ENCODE results near the gene PRRG2.

The PRRG2 gene

DNA sequence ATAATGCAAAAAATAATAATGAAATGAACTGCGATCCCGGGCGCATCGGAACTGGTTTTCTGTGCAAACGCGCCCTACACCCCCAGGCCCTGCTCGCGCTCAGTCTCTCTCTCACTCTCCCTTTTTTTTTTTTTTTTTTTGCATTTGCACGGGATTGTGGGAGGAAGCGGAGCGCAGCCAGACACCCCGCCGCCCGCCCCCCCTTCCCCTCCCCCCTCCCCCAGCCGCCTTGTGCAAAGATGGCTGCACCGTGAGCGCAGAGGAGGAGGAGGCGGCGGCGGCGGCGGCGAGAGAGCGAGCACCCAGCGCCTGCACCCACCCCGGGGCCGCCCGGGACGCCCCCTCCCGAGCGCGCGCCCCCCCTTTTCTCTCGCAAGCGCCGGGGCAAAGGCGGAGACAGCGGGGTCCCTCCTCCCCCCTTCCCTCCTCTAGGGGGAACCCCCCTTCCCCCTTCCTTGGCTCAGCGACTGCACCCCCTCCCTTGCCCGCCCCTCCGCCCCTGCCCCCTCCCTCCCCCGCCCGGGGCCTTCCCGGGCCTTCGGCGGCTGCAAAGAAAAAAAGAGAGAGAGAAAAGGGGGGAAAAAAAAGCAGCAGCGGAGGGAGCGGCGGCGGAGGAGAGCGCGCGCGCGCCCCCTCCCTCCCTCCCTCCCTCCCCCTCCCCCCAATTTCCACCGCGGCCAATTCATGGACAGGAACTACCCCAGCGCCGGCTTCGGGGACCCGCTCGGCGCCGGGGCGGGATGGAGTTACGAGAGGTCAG is 10.0 kb downstream of the PRRG2 start, which contains the start of gene PRR12:
Gene PRR12 (plus strand): TSS at position 212 of the 760 bp plus-strand sequence. CDS start 473 bp downstream, at position 685.
- Histone ChIP-seq H3K27ac (ENCODE audit: insufficient read depth in 1 of 2, low read depth in 1 of 2, low read length in 2 of 2, poor library complexity in 1 of 2, severe bottlenecking in 2 of 2) (peak within 1 kb of the TSS; percentile 64 to 82), H3K9me3 (ENCODE audit: control extremely low read depth in 1 of 5, control insufficient read depth in 4 of 5, insufficient read depth in 2 of 5, low read depth in 1 of 5, low read length in 4 of 5) (no peaks in the 10 kb centered on the region), H3K4me3 (ENCODE audit: control insufficient read depth in 1 of 7, extremely low read depth in 1 of 7, insufficient read depth in 4 of 7, low read depth in 2 of 7, low read length in 6 of 7) (peak within 1 kb of the TSS; percentile 82 to 96 (median 91)), H3K4me1 (ENCODE audit: control extremely low read depth in 1 of 4, control insufficient read depth in 4 of 4, insufficient read depth in 4 of 4, low read length in 3 of 4) (peaks cover 0 to 30% (median 27%) of the 10 kb centered on the region in 4 experiments), H3K36me3 (ENCODE audit: control insufficient read depth in 4 of 4, insufficient read depth in 4 of 4, low read length in 3 of 4) (peaks cover 0 to 23% (median 14%) of the 10 kb centered on the region in 4 experiments), H3K27me3 (replicated peaks in 2 of 5; ENCODE audit: control insufficient read depth in 4 of 5, insufficient read depth in 5 of 5, low read length in 4 of 5) (no peaks in the 10 kb centered on the region)
- CTCF ChIA-PET, result interaction anchor here (0.7 to 2.0 kb wide), 3 partner anchors 49 to 93 kb away, joined by 3 to 6 read pairs (median 5); partner anchors contain the start of gene RRAS
- peak; percentile 72 to 87 (median 81) for DNase-seq
- POLR2A ChIA-PET, result interaction anchor here (0.6 to 5.2 kb wide), 4 partner anchors 11 to 86 kb away, joined by 3 to 28 read pairs (median 10); partner anchors contain the start of genes NOSIP, PRMT1, PRRG2 and RRAS
- WGBS (ENCODE audit: insufficient coverage), result 0% methylated on average over 9 of the region's 66 CpGs

DNA sequence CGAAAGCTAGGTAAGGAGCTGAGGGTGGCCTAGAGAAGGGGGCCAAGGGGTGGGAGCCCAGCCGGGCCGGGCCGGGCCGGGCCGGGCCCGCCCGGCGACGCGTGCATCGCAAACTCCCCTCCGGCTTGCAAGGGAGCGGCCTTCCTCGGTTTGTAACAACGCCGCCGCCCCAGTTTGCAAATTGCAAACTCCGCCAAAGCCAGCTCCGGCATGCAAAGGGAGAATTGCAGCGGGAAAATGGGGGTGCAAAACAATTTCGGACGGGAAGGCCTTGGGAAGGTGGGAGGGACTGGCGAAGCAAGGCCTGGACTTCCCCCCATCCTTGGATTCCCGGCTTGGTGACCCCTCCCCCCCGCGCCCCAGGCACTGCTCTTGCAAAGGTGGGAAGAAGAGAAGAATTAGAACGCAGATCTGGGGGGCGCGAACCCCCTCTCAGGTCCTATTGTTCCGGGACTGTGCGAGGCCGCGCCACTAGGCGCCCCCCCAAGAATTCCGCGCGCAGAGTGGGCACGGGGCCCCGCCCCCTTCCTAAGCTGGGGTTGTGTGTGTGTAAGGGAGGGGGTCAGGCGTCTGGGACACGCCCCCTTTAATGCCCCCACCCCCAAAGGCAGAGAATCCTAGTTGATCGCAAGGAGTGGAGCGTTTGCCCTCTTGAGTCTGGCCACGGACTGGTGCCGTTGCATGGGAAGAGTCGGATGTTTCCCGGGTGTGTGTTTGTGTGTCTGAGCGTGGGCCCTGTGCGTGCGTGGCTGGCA is 10.8 kb downstream of the PRRG2 start:
- Histone ChIP-seq H3K4me1 (ENCODE audit: control extremely low read depth in 1 of 4, control insufficient read depth in 4 of 4, insufficient read depth in 4 of 4, low read length in 3 of 4) (peaks cover 0 to 30% (median 27%) of the 10 kb centered on the region in 4 experiments), H3K27ac (ENCODE audit: insufficient read depth in 1 of 2, low read depth in 1 of 2, low read length in 2 of 2, poor library complexity in 1 of 2, severe bottlenecking in 2 of 2) (peak overlapping the region in 1 of 2 experiments; percentile 79), H3K27me3 (replicated peaks in 2 of 5; ENCODE audit: control insufficient read depth in 4 of 5, insufficient read depth in 5 of 5, low read length in 4 of 5) (no peaks in the 10 kb centered on the region), H3K4me3 (ENCODE audit: control insufficient read depth in 1 of 7, extremely low read depth in 1 of 7, insufficient read depth in 4 of 7, low read depth in 2 of 7, low read length in 6 of 7) (peak overlapping the region; percentile 79 to 96 (median 89)), H3K9me3 (ENCODE audit: control extremely low read depth in 1 of 5, control insufficient read depth in 4 of 5, insufficient read depth in 2 of 5, low read depth in 1 of 5, low read length in 4 of 5) (no peaks in the 10 kb centered on the region), H3K36me3 (ENCODE audit: control insufficient read depth in 4 of 4, insufficient read depth in 4 of 4, low read length in 3 of 4) (peaks cover 2 to 30% (median 17%) of the 10 kb centered on the region in 4 experiments)
- WGBS (ENCODE audit: insufficient coverage), result 0% methylated on average over 31 of the region's 51 CpGs
- ChIA-PET POLR2A (interaction anchor here (0.6 to 5.2 kb wide), 3 partner anchors 20 to 84 kb away, joined by 3 to 28 read pairs (median 3); partner anchors contain the start of genes RRAS and SCAF1), CTCF (no interaction called here)
- peak; percentile 34 to 73 (median 47) for DNase-seq

DNA sequence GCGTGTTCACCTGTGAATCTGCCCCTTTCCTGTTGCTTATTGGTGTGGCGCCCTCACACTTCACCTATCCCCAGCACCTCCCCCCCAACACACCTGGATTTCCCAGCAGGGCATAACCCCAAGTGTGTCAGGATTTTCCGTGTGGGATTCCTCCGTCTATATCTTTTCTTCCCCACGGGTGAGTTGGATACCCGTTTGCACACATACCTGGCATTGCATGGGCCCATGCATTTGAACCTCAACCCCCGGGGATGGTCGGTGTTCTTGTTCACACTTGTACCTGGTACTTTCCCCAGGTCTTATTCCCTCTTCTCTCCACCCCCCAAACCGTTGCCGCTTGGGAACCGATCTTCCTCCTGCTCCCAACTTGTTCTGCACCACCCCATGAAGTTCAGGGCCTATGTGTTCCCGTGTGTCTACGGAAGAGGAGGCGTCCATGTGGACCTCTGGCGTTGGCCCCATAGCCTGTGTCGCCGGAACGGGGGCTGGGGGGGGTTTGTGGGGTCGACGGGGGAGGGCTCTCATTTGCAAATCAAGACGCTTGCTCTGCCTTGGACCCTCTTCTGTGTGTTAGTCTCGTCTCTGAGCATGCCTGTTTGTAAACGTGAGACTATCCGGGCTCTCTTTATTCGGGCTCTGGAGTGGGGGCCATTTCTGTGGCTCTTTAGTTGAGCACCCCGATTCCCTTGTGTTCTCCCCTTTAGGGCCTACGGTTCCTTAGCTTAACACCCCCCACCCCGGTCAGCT is 11.5 kb downstream of the PRRG2 start:
- Histone ChIP-seq H3K4me3 (ENCODE audit: control insufficient read depth in 1 of 7, extremely low read depth in 1 of 7, insufficient read depth in 4 of 7, low read depth in 2 of 7, low read length in 6 of 7) (peak overlapping the region; percentile 79 to 96 (median 89)), H3K27me3 (replicated peaks in 2 of 5; ENCODE audit: control insufficient read depth in 4 of 5, insufficient read depth in 5 of 5, low read length in 4 of 5) (no peaks in the 10 kb centered on the region), H3K27ac (ENCODE audit: insufficient read depth in 1 of 2, low read depth in 1 of 2, low read length in 2 of 2, poor library complexity in 1 of 2, severe bottlenecking in 2 of 2) (peak overlapping the region in 1 of 2 experiments; percentile 79), H3K9me3 (ENCODE audit: control extremely low read depth in 1 of 5, control insufficient read depth in 4 of 5, insufficient read depth in 2 of 5, low read depth in 1 of 5, low read length in 4 of 5) (no peaks in the 10 kb centered on the region), H3K4me1 (ENCODE audit: control extremely low read depth in 1 of 4, control insufficient read depth in 4 of 4, insufficient read depth in 4 of 4, low read length in 3 of 4) (peaks cover 0 to 30% (median 27%) of the 10 kb centered on the region in 4 experiments), H3K36me3 (ENCODE audit: control insufficient read depth in 4 of 4, insufficient read depth in 4 of 4, low read length in 3 of 4) (peaks cover 2 to 38% (median 23%) of the 10 kb centered on the region in 4 experiments)
- POLR2A ChIA-PET, result interaction anchor here (1.0 to 5.2 kb wide), 2 partner anchors 48 to 84 kb away, joined by 3 to 28 read pairs; partner anchors contain the start of genes RRAS and SCAF1
- CTCF ChIA-PET, result interaction anchor here (0.9 to 1.5 kb wide), 3 partner anchors 13 to 25 kb away, joined by 3 read pairs; partner anchors contain the start of gene NOSIP
- DNase-seq, result no peak
- 10% methylated on average over 24 of the region's 28 CpGs for WGBS (ENCODE audit: insufficient coverage)

DNA sequence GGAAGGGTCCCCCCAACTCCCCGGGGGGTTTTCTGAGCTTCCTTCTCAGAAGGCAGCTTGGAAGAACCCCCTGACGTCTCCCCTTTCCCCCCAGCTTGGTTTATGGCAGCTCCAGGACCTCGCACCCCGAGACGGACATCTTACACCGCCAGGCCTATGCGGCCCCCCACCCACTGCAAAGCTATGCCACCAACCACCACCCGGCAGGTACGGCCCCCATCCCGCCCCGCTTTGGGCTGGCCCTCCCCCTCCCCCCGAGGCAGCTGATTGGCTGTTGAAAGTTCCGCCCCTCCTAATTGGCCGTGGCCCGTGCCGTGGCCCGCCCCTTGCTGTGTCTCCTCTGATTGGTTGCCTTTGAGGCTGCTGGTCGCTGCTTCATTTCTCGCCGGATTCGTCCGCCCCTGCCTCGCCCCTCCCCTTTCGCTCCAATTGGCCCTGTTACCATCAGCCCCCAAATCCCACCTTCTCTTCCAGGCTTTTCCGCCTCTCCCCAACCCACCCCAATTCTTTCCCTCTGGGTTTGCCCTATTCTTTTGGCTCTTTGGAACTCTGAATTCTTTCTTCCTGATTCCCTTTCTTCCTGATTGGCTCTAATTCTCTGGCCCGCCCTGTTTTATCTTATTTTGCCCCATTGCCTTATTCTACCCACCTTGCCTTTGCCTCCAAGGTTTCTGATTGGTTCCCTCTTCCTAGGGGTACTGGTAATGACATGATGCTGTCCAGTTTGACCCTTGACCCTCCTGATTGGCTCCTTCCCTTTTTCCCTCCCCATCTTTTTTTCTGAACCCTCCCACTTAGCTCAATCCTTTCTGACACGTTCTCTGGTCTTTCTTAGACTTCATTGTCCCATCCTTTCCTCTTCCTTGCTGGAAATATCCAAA is 12.4 kb downstream of the PRRG2 start:
- H3K36me3 ChIP-seq (ENCODE audit: control insufficient read depth in 4 of 4, insufficient read depth in 4 of 4, low read length in 3 of 4), result peaks cover 2 to 43% (median 26%) of the 10 kb centered on the region in 4 experiments
- peak overlapping the region in 1 of 2 experiments; percentile 79 for H3K27ac ChIP-seq (ENCODE audit: insufficient read depth in 1 of 2, low read depth in 1 of 2, low read length in 2 of 2, poor library complexity in 1 of 2, severe bottlenecking in 2 of 2)

DNA sequence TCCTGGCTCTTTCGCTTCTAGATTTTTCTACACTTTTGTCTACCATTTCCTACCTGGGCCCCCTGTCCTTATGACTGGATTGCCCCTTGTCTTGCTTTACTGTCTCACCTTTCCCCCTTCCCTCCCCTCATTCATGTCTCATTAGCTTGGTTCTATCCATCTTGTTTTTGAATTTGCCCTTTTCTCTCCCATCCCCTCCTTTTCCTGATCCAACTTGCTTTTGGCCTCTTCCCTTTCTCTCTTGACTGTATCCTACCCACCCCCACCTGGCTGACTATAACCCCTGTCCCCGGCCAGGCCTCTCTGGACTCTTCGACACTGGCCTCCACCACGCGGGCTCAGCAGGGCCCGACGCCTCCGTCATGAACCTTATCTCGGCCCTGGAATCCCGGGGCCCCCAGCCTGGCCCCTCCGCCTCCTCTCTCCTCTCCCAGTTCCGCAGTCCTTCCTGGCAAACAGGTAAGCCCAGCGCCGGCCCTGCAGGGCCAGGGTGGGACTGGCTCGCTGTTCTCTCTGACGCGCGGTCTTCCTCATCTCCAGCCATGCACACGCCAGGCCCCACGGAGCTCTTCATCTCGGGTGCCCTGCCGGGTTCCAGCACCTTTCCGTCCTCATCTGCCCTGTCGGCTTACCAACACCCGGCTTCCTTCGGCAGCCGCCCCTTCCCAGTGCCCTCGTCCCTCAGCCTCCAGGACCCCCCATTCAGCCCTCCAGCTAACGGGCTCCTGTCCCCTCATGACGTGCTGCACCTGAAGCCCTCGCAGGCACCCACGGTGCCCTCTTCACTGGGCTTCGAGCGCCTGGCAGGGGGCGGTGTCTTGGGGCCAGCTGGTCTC is 13.3 kb downstream of the PRRG2 start:
- H3K9me3 ChIP-seq (ENCODE audit: control extremely low read depth in 1 of 5, control insufficient read depth in 4 of 5, insufficient read depth in 2 of 5, low read depth in 1 of 5, low read length in 4 of 5), result no peaks in the 10 kb centered on the region
- no peak for DNase-seq
- H3K4me1 ChIP-seq (ENCODE audit: control extremely low read depth in 1 of 4, control insufficient read depth in 4 of 4, insufficient read depth in 4 of 4, low read length in 3 of 4), result peaks cover 0 to 29% (median 26%) of the 10 kb centered on the region in 4 experiments
- H3K27ac ChIP-seq (ENCODE audit: insufficient read depth in 1 of 2, low read depth in 1 of 2, low read length in 2 of 2, poor library complexity in 1 of 2, severe bottlenecking in 2 of 2), result peak overlapping the region in 1 of 2 experiments; percentile 61
- no peaks in the 10 kb centered on the region for H3K27me3 ChIP-seq (replicated peaks in 2 of 5; ENCODE audit: control insufficient read depth in 4 of 5, insufficient read depth in 5 of 5, low read length in 4 of 5)
- CTCF ChIA-PET, result interaction anchor here (0.6 to 1.5 kb wide), 4 partner anchors 11 to 121 kb away, joined by 3 to 4 read pairs (median 3); partner anchors contain the start of gene FLT3LG
- 97% methylated on average over 33 of the region's 35 CpGs for WGBS (ENCODE audit: insufficient coverage)
- peaks cover 2 to 52% (median 33%) of the 10 kb centered on the region in 4 experiments for H3K36me3 ChIP-seq (ENCODE audit: control insufficient read depth in 4 of 4, insufficient read depth in 4 of 4, low read length in 3 of 4)
- H3K4me3 ChIP-seq (ENCODE audit: control insufficient read depth in 1 of 7, extremely low read depth in 1 of 7, insufficient read depth in 4 of 7, low read depth in 2 of 7, low read length in 6 of 7), result no peak overlapping the region
- POLR2A ChIA-PET, result interaction anchor here (0.6 to 5.2 kb wide), 2 partner anchors 14 to 47 kb away, joined by 3 to 28 read pairs; partner anchors contain the start of genes NOSIP, RRAS and SCAF1

More for the DNA sequence above, 12.4 kb downstream of the PRRG2 start:
- H3K9me3 ChIP-seq (ENCODE audit: control extremely low read depth in 1 of 5, control insufficient read depth in 4 of 5, insufficient read depth in 2 of 5, low read depth in 1 of 5, low read length in 4 of 5), result no peaks in the 10 kb centered on the region
- DNase-seq, result peak; percentile 90 to 93 (median 93)
- peaks cover 0 to 30% (median 27%) of the 10 kb centered on the region in 4 experiments for H3K4me1 ChIP-seq (ENCODE audit: control extremely low read depth in 1 of 4, control insufficient read depth in 4 of 4, insufficient read depth in 4 of 4, low read length in 3 of 4)
- ChIA-PET POLR2A (interaction anchor here (5.2 kb wide), 1 partner anchor 48 kb away, joined by 28 read pairs; the partner anchor contains the start of genes RRAS and SCAF1), CTCF (interaction anchor here (0.9 to 1.5 kb wide), 4 partner anchors 10 to 24 kb away, joined by 3 read pairs; partner anchors contain the start of gene NOSIP)
- 11% methylated on average over 19 of the region's 27 CpGs for WGBS (ENCODE audit: insufficient coverage)
- H3K4me3 ChIP-seq (ENCODE audit: control insufficient read depth in 1 of 7, extremely low read depth in 1 of 7, insufficient read depth in 4 of 7, low read depth in 2 of 7, low read length in 6 of 7), result peak overlapping the region in 6 of 7 experiments; percentile 46 to 96 (median 90)
- H3K27me3 ChIP-seq (replicated peaks in 2 of 5; ENCODE audit: control insufficient read depth in 4 of 5, insufficient read depth in 5 of 5, low read length in 4 of 5), result no peaks in the 10 kb centered on the region

All from common myeloid progenitor, CD34-positive (primary cell).